ENCODE results near the gene SUV39H1. TPM values are rescaled to one million over a fixed set of nuclear protein-coding genes. Genes with fewer than 3 reads are reported as not detected.

SUV39H1 gene
- total RNA-seq, 2 donors from 2014 or later: 7.8 to 10.6 TPM

DNA sequence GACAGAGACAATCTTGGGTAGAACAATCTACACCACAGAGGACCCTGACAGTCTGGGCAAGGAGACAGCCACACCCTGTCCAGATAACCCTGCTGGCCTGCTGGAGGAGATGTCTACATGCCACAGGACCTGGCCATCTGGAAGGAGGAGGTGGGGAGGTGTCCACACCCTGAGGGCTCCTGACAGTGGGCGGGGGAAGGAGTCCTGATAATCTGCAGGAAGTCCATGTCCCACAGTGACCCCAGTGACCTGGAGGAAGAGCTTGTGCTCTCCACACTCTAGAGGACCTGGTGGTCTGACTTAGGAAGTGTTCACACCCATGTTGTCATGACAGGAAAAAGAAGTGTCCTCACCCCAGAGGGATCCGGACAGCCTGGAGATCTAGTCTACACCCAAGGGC is 5.5 kb downstream of the SUV39H1 start:
- no peaks in the 10 kb centered on the region for H3K27me3 Mint-ChIP-seq (ENCODE audit: insufficient read depth)
- H3K27me3 ChIP-seq (ENCODE audit: control insufficient read depth, insufficient read depth, low read length, poor library complexity, severe bottlenecking): no peaks in the 10 kb centered on the region
- H3K9me3 Mint-ChIP-seq: peaks cover 65% of the 10 kb centered on the region
- H3K36me3 Mint-ChIP-seq (ENCODE audit: low read depth): peaks cover 15% of the 10 kb centered on the region
- no peak overlapping the region for H3K4me3 ChIP-seq (ENCODE audit: low read length)
- 90 to 100% methylated on average over 1 to 2 of the region's 2 CpGs for WGBS, 2 experiments (ENCODE audit: insufficient coverage in 1 of 2, insufficient read length in 1 of 2)
- TF ChIP-seq, protein P1, sequence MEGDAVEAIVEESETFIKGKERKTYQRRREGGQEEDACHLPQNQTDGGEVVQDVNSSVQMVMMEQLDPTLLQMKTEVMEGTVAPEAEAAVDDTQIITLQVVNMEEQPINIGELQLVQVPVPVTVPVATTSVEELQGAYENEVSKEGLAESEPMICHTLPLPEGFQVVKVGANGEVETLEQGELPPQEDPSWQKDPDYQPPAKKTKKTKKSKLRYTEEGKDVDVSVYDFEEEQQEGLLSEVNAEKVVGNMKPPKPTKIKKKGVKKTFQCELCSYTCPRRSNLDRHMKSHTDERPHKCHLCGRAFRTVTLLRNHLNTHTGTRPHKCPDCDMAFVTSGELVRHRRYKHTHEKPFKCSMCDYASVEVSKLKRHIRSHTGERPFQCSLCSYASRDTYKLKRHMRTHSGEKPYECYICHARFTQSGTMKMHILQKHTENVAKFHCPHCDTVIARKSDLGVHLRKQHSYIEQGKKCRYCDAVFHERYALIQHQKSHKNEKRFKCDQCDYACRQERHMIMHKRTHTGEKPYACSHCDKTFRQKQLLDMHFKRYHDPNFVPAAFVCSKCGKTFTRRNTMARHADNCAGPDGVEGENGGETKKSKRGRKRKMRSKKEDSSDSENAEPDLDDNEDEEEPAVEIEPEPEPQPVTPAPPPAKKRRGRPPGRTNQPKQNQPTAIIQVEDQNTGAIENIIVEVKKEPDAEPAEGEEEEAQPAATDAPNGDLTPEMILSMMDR (conservative IDR thresholded peaks at IDR 0.05): no peak
- no peak overlapping the region for H3K27ac ChIP-seq (ENCODE audit: low read depth, low read length)
- H3K4me1 Mint-ChIP-seq: peaks cover 9% of the 10 kb centered on the region
- H3K9me3 ChIP-seq (ENCODE audit: control insufficient read depth, low read length): no peaks in the 10 kb centered on the region
- no peak for DNase-seq
- H3K4me1 ChIP-seq (ENCODE audit: control insufficient read depth, insufficient read depth, low read length): no peaks in the 10 kb centered on the region
- H3K36me3 ChIP-seq (ENCODE audit: control insufficient read depth, insufficient read depth, low read length): peaks cover 28% of the 10 kb centered on the region
- no peak overlapping the region for H3K9ac ChIP-seq (ENCODE audit: extremely low read depth, low read length, poor library complexity, severe bottlenecking)
- no peak overlapping the region for H3K27ac Mint-ChIP-seq
- no peak overlapping the region for H3K4me3 Mint-ChIP-seq

DNA sequence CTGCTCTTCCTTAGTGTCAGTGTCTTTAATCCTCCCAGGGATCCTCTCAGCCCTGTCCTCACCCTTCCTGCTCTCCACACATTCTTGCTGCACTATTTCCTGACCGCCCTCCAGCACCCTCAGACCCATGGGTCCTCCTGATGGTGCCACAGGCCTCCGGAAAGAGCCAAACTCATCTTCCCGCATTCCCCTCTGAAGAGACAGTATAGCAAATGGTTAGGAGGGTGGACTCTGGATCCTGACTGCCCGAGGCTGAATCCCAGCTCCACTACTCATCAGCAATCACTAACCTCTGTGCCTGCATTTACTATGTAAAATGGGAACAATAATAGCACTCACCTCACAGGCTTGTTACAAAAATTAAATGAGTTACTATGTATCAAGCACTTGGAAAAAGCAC is 6.2 kb downstream of the SUV39H1 start:
- DNase-seq: no peak
- no peak overlapping the region for H3K27ac Mint-ChIP-seq
- Histone ChIP-seq H3K4me3 (ENCODE audit: low read length) (no peak overlapping the region), H3K9me3 (ENCODE audit: control insufficient read depth, low read length) (no peaks in the 10 kb centered on the region), H3K27me3 (ENCODE audit: control insufficient read depth, insufficient read depth, low read length, poor library complexity, severe bottlenecking) (no peaks in the 10 kb centered on the region), H3K36me3 (ENCODE audit: control insufficient read depth, insufficient read depth, low read length) (peaks cover 28% of the 10 kb centered on the region), H3K9ac (ENCODE audit: extremely low read depth, low read length, poor library complexity, severe bottlenecking) (no peak overlapping the region), H3K4me1 (ENCODE audit: control insufficient read depth, insufficient read depth, low read length) (no peaks in the 10 kb centered on the region), H3K27ac (ENCODE audit: low read depth, low read length) (no peak overlapping the region)
- TF ChIP-seq, protein P1 (conservative IDR thresholded peaks at IDR 0.05): no peak
- no peaks in the 10 kb centered on the region for H3K27me3 Mint-ChIP-seq (ENCODE audit: insufficient read depth)
- H3K4me1 Mint-ChIP-seq: peaks cover 5% of the 10 kb centered on the region
- H3K4me3 Mint-ChIP-seq: no peak overlapping the region
- H3K9me3 Mint-ChIP-seq: peaks cover 63% of the 10 kb centered on the region
- H3K36me3 Mint-ChIP-seq (ENCODE audit: low read depth): peaks cover 15% of the 10 kb centered on the region
- WGBS, 2 experiments (ENCODE audit: insufficient coverage in 1 of 2, insufficient read length in 1 of 2): 96% methylated on average over 4 of the region's 4 CpGs; no CpG with 5 or more reads in 1 of the 2 experiments

DNA sequence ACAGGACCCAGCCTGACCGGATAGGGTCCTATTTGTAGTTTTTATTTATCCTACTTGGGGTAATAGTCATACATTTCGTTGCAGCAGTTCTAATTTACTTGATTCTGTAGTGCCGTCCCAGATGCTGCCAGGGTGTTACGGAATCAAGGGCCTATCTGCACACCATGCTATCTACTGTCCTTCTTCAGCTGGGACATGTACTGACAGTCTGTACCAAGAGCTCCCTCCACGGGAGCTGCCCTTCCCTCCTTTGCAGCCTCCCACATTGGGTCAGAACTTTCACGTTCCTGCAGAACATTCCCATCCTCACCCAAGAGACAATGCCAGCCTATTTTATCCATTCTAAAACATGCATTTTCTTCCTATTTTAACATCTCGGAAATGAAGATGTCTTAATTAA is 6.7 kb downstream of the SUV39H1 start:
- H3K27ac Mint-ChIP-seq: no peak overlapping the region
- TF ChIP-seq, protein P1 (conservative IDR thresholded peaks at IDR 0.05): no peak
- H3K4me3 ChIP-seq (ENCODE audit: low read length): no peak overlapping the region
- H3K4me1 Mint-ChIP-seq: peaks cover 3% of the 10 kb centered on the region
- H3K36me3 ChIP-seq (ENCODE audit: control insufficient read depth, insufficient read depth, low read length): peaks cover 28% of the 10 kb centered on the region
- H3K27me3 ChIP-seq (ENCODE audit: control insufficient read depth, insufficient read depth, low read length, poor library complexity, severe bottlenecking): no peaks in the 10 kb centered on the region
- H3K4me3 Mint-ChIP-seq: no peak overlapping the region
- WGBS, 2 experiments (ENCODE audit: insufficient coverage in 1 of 2, insufficient read length in 1 of 2): 93 to 100% methylated on average over 1 to 6 of the region's 7 CpGs
- H3K9me3 Mint-ChIP-seq: peaks cover 65% of the 10 kb centered on the region
- H3K9me3 ChIP-seq (ENCODE audit: control insufficient read depth, low read length): no peaks in the 10 kb centered on the region
- H3K36me3 Mint-ChIP-seq (ENCODE audit: low read depth): peaks cover 18% of the 10 kb centered on the region
- DNase-seq: no peak
- H3K27me3 Mint-ChIP-seq (ENCODE audit: insufficient read depth): no peaks in the 10 kb centered on the region
- no peak overlapping the region for H3K9ac ChIP-seq (ENCODE audit: extremely low read depth, low read length, poor library complexity, severe bottlenecking)
- no peak overlapping the region for H3K27ac ChIP-seq (ENCODE audit: low read depth, low read length)
- no peaks in the 10 kb centered on the region for H3K4me1 ChIP-seq (ENCODE audit: control insufficient read depth, insufficient read depth, low read length)
